ENCODE measurements around the gene LRIF1. TPM values are rescaled to one million over a fixed set of nuclear protein-coding genes. Genes with fewer than 3 reads are reported as not detected.

The LRIF1 gene
- total and polyA plus RNA-seq, 5 donors = 13.4 to 18.1 (median 15.7) TPM

Other genes starting within 250 kb of the LRIF1 start
- gene CD53, start 90.8 kb downstream of the LRIF1 start, total RNA-seq = 10 to 100 TPM; 11.9 to 24.4 (median 15.9) TPM
- 7.1 TPM for gene CD53, start 90.8 kb downstream of the LRIF1 start, polyA plus RNA-seq
- 10 to 100 TPM; 37.9 to 48.7 (median 39.4) TPM for gene DRAM2, start 176.2 kb upstream of the LRIF1 start, total RNA-seq
- gene DRAM2, start 176.2 kb upstream of the LRIF1 start, polyA plus RNA-seq = 36.4 TPM
- gene CEPT1, start 176.3 kb upstream of the LRIF1 start, total RNA-seq = 10 to 100 TPM; 17.8 to 20.2 (median 18.7) TPM
- gene CEPT1, start 176.3 kb upstream of the LRIF1 start, polyA plus RNA-seq = 8.3 TPM
- gene DENND2D, start 236.7 kb upstream of the LRIF1 start, total RNA-seq = 1 to 10 TPM; 2.1 to 4.5 (median 4.1) TPM
- 2.1 TPM for gene DENND2D, start 236.7 kb upstream of the LRIF1 start, polyA plus RNA-seq